Measurements from ENCODE around the gene C2orf92.

The C2orf92 gene

GRCh38 chr2:97741251-97741650 is 71.7 kb downstream of the C2orf92 start:
- no peak for DNase-seq (ENCODE audit: low read depth in 1 of 2, low spot score in 1 of 2)

GRCh38 chr2:97741686-97742085 is 72.2 kb downstream of the C2orf92 start:
- DNase-seq (ENCODE audit: low read depth in 1 of 2, low spot score in 1 of 2) = no peak

- no peak for DNase-seq (ENCODE audit: low read depth in 1 of 2, low spot score in 1 of 2)
These were observed 72.9 kb downstream of the C2orf92 start for GRCh38 chr2:97742381-97742847.

GRCh38 chr2:97743913-97744312 is 74.4 kb downstream of the C2orf92 start:
- DNase-seq (ENCODE audit: low read depth in 1 of 2, low spot score in 1 of 2) = no peak

DNA sequence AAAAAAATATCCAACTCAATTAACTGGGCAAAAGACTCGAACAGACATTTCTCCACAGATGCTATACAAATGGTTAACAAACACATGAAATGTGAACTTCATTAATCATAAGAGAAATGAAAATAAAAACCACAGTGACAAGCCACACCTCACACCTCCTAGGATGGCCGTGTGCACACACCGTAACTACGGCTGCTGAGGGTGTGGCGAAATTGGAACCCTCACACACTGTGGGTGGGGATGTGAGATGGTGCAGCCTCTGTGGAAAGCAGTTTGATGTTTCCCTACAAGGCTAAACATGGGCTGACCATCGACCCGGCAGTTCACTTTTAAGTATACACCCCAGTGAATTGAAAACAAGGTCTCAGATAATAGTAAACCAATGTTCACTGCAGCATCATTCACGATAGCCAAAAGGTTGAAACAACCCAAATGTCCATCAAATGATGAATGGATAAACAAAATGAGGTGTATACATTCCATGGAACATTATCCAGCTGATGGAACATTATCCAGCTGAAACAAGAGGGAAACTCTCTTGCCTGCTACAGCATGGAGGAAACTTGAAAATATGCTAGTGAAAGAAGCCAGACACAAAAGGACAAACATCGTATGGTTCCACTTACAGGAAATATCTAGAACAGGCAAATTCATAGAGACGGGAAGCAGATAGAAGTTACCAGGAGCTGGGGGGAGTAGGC is 76.1 kb downstream of the C2orf92 start:
- peak in 1 of 2 donors; percentile 31 for DNase-seq (ENCODE audit: low read depth in 1 of 2, low spot score in 1 of 2)

DNA sequence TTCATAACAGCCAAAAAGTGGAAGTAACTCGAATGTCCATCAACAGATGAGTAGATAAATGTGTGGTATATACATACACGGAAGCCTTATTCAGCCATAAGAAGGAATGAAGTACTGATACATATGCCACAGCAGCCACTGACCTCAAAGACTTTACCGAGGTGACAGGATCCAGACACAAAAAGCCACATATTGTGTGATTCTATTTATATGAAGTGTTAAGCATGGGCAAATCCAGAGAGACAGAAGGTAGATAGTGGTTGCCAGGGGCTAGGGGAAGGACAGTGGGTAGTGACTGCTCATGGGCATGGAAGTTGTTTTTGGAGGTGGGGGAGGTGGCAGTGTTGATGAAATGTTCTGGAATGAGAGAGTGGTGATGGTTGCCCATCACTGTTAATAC is 77.8 kb downstream of the C2orf92 start:
- DNase-seq (ENCODE audit: low read depth in 1 of 2, low spot score in 1 of 2) = no peak

- DNase-seq (ENCODE audit: low read depth in 1 of 2, low spot score in 1 of 2) = no peak
These were observed 78.2 kb downstream of the C2orf92 start for GRCh38 chr2:97747716-97748115.

- DNase-seq (ENCODE audit: low read depth in 1 of 2, low spot score in 1 of 2) = no peak
These were observed 80.1 kb downstream of the C2orf92 start for GRCh38 chr2:97749581-97749980.

GRCh38 chr2:97750017-97750416 is 80.5 kb downstream of the C2orf92 start:
- no peak for DNase-seq (ENCODE audit: low read depth in 1 of 2, low spot score in 1 of 2)

DNA sequence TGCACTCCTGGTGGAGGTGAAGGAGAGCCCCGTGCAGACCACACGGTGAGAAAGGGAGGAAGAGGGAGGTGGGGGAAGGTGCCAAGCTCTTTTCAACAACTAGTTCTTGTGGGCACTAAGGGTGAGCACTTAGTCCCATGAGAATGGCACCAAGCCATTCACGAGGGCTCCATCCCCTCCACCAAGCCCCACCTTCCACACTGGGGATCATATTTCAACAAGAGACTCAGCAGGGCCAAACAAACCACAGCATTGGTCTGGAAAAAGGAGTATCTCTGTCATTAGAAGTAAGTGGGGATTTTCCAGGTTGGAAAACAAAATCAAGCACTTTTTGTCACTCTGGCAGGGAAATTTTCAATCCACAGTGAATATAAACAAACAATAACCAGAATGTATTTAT is 82.2 kb downstream of the C2orf92 start:
- no peak for DNase-seq (ENCODE audit: low read depth in 1 of 2, low spot score in 1 of 2)

Measured in activated T-helper 1 cell treated with anti-CD3 and anti-CD28 coated beads, Interleukin-2, amount 50 U/mL, for 16 hours (primary cell).